A549 (cell line): ENCODE data around the gene CALN1.

Experiments used
- CBX2 ChIP-seq: fragments of 200-600 bp; sonication (generic); IDR thresholded peaks from 2 replicates; pipeline ENCODE4 v1.6.1; 2016; ENCODE audit warnings: low read depth, mild to moderate bottlenecking, borderline replicate concordance
- CBX8 ChIP-seq: fragments of 200-600 bp; sonication (generic); IDR thresholded peaks from 2 replicates; pipeline ENCODE4 v1.6.1; 2016
- CTCF ChIP-seq: fragments of >200 bp; sonication (Bioruptor Twin); formaldehyde crosslinking; IDR thresholded peaks from 3 replicates; pipeline ENCODE4 v1.5.1; 2016
- EHMT2 ChIP-seq: fragments of 200-600 bp; sonication (generic); IDR thresholded peaks from 2 replicates; pipeline ENCODE4 v1.6.1; 2016; ENCODE audit warnings: antibody characterized with exemption, low read depth, mild to moderate bottlenecking, moderate library complexity
- ELK1 ChIP-seq: fragments of 150-350 bp; IDR thresholded peaks from 2 replicates; pipeline ENCODE4 v1.6.1; 2014; ENCODE audit warnings: low read depth, mild to moderate bottlenecking, low read length
- EP300 ChIP-seq, 2 experiments: fragments of >200 bp; sonication (Bioruptor Twin); formaldehyde crosslinking; IDR thresholded peaks; 2 replicates in 1 of 2; 3 replicates in 1 of 2; pipeline ENCODE4 v1.6.1; 2016 to 2017
- HDAC2 ChIP-seq: fragments of 200-600 bp; sonication (generic); IDR thresholded peaks from 2 replicates; pipeline ENCODE4 v1.6.1; 2016
- MAZ ChIP-seq: fragments of 150-350 bp; IDR thresholded peaks from 2 replicates; pipeline ENCODE4 v1.6.1; 2014; ENCODE audit warnings: antibody characterized with exemption, low read depth, low read length, borderline replicate concordance
- MYC ChIP-seq: IDR thresholded peaks from 2 replicates; pipeline ENCODE4 v1.6.1; 2012; ENCODE audit warnings: mild to moderate bottlenecking, inconsistent platforms, low read length, improper control_type of control experiment, borderline replicate concordance
- PBX3 ChIP-seq: IDR thresholded peaks from 2 replicates; pipeline ENCODE4 v1.6.1; 2012
- PHF8 ChIP-seq: fragments of 200-600 bp; sonication (generic); IDR thresholded peaks from 2 replicates; pipeline ENCODE4 v1.6.1; 2016; ENCODE audit warnings: low read depth, mild to moderate bottlenecking, antibody characterized with exemption, moderate library complexity, borderline replicate concordance
- POLR2A ChIP-seq: IDR thresholded peaks from 2 replicates; pipeline ENCODE4 v1.6.1; 2012; ENCODE audit warnings: mild to moderate bottlenecking, low read length
- REST ChIP-seq: fragments of 200-600 bp; sonication (generic); IDR thresholded peaks from 2 replicates; pipeline ENCODE4 v1.6.1; 2016; ENCODE audit warnings: antibody characterized with exemption, mild to moderate bottlenecking, moderate library complexity
- USF2 ChIP-seq: fragments of 450-650 bp; IDR thresholded peaks from 2 replicates; pipeline ENCODE4 v1.6.1; 2014; ENCODE audit warnings: antibody characterized with exemption

- TF ChIP-seq CBX8 (no peak), EHMT2 (no peak), CTCF (no peak), POLR2A (no peak), REST (no peak), ELK1 (no peak), USF2 (no peak), MAZ (no peak), PBX3 (no peak), CBX2 (no peak), MYC (no peak), HDAC2 (no peak), EP300 (IDR thresholded peaks at IDR 0.05) (no peak), PHF8 (no peak)
Measured at GRCh38 chr7:71746006-71746405, 666.1 kb downstream of the CALN1 start.
